HepG2 (cell line): ENCODE data around the gene RASIP1. TPM values are rescaled to one million over a fixed set of nuclear protein-coding genes. Genes with fewer than 3 reads are reported as not detected.
A peak's percentile ranks its signal among the peaks of the same experiment; 100 is the strongest.

Experiments used
- EED ChIP-seq: sonication (generic); formaldehyde crosslinking; IDR thresholded peaks from 2 replicates; pipeline ENCODE4 v1.5.0; 2020; ENCODE audit warnings: mild to moderate bottlenecking, missing genetic modification reagents
- HHEX ChIP-seq: IDR thresholded peaks from 2 replicates; pipeline ENCODE4 v1.6.1; 2016; ENCODE audit warnings: control low read depth
- THAP11 ChIP-seq: IDR thresholded peaks from 2 replicates; pipeline ENCODE4 v1.6.1; 2016; ENCODE audit warnings: missing biosample characterization, missing genetic modification reagents
- ZNF546 ChIP-seq: sonication (generic); formaldehyde crosslinking; conservative IDR thresholded peaks from 2 replicates; pipeline ENCODE4 v1.8.1; 2023; ENCODE audit warnings: mild to moderate bottlenecking, missing genetic modification reagents
- polyA plus RNA-seq, 8 experiments: library from polyadenylated mRNA; depleted of rRNA in 3 of 8; stranded (reverse) in 7 of 8; unstranded in 1 of 8; fragments of >200 nt; fragmentation: Illumina TruSeq in 4 of 8; extraction: Trizol in 4 of 8; gene quantifications; 2 replicates each; pipeline versions ENCODE4 v1.2.1 to v1.2.3, GENCODE V29; 2011 to 2016; ENCODE audit warnings: low read depth in 4 of 8, missing spikeins in 1 of 8, mixed read lengths in 1 of 8; ENCODE audit not compliant: insufficient read depth in 1 of 8
- total RNA-seq, 5 experiments: library from RNA; depleted of rRNA; stranded (reverse); fragments of >200 nt; fragmentation: Illumina TruSeq; extraction: Trizol; gene quantifications; 2 replicates each; pipeline ENCODE4 v1.2.3, GENCODE V29; 2016; ENCODE audit warnings: low read depth in 1 of 5
- TF ChIP-seq, protein P1 (sequence below): sonication (generic); formaldehyde crosslinking; IDR thresholded peaks from 2 replicates; pipeline ENCODE4 v1.5.1; 2020; ENCODE audit warnings: mild to moderate bottlenecking, missing genetic modification reagents, moderate library complexity
- TF ChIP-seq, protein P2 (sequence below): sonication (generic); formaldehyde crosslinking; IDR thresholded peaks from 2 replicates; pipeline ENCODE4 v1.4.0; 2020; ENCODE audit warnings: mild to moderate bottlenecking, missing genetic modification reagents, borderline replicate concordance

The RASIP1 gene
- total and polyA plus RNA-seq, 2 of the 13 experiments (the other 11 are each of a cell fraction or from before 2014, with no cell fraction given), result 0.44 to 0.58 TPM

DNA sequence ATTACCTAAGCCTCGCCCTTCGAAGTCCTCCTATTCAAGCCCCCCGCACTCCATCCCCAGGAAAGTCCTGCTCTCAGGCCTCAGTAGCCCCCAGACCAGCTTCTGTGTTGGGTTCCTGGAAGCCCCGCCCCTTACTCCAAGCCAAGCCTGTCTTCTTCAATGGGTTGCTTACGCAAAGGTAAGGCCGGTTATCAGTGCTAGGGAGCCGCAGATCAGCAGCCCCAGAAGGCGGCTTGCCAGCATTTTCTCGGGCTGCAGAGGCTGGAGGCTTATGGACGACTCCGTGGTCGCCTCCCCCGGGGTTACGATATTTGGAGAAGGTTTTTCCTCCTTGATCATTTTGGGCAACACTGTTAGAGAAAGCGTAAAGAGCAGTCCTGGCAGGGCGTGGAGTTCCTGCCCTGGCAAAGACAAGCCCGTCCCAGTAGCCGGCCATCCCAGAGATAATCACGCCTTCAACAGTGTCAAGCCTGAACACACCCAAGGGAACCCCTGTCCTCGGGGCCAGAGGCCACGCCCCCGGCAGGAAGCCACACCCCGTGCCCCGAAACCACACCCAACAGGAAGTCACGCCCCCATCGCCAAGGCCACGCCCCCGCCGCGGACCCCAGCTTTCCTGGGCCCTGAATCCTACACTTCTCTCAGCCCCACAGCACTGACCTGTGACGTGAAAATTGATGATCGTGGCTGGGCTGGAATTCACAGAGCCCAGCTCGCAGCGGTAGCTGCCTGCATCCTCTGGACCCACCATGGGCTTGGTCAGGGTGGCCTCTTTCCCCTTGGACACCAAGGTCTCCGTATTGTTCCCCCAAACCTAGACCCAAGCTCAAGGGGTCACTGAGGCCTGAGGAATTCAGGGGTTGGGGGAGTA lies 954 bp upstream of the RASIP1 start (continued):
- TF ChIP-seq, protein P1, sequence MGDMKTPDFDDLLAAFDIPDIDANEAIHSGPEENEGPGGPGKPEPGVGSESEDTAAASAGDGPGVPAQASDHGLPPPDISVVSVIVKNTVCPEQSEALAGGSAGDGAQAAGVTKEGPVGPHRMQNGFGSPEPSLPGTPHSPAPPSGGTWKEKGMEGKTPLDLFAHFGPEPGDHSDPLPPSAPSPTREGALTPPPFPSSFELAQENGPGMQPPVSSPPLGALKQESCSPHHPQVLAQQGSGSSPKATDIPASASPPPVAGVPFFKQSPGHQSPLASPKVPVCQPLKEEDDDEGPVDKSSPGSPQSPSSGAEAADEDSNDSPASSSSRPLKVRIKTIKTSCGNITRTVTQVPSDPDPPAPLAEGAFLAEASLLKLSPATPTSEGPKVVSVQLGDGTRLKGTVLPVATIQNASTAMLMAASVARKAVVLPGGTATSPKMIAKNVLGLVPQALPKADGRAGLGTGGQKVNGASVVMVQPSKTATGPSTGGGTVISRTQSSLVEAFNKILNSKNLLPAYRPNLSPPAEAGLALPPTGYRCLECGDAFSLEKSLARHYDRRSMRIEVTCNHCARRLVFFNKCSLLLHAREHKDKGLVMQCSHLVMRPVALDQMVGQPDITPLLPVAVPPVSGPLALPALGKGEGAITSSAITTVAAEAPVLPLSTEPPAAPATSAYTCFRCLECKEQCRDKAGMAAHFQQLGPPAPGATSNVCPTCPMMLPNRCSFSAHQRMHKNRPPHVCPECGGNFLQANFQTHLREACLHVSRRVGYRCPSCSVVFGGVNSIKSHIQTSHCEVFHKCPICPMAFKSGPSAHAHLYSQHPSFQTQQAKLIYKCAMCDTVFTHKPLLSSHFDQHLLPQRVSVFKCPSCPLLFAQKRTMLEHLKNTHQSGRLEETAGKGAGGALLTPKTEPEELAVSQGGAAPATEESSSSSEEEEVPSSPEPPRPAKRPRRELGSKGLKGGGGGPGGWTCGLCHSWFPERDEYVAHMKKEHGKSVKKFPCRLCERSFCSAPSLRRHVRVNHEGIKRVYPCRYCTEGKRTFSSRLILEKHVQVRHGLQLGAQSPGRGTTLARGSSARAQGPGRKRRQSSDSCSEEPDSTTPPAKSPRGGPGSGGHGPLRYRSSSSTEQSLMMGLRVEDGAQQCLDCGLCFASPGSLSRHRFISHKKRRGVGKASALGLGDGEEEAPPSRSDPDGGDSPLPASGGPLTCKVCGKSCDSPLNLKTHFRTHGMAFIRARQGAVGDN (CRISPR knock-in tag), result peak; percentile 4; the same call in 1 of the 2 replicates
- TF ChIP-seq HHEX (CRISPR knock-in tag) (no peak), ZNF546 (CRISPR knock-in tag) (no peak), THAP11 (peak; percentile 35; the same call in 1 of the 2 replicates), EED (CRISPR knock-in tag) (0 out of 2 replicates have a peak, but pooled peaks have one; percentile 54)
- TF ChIP-seq, protein P2, sequence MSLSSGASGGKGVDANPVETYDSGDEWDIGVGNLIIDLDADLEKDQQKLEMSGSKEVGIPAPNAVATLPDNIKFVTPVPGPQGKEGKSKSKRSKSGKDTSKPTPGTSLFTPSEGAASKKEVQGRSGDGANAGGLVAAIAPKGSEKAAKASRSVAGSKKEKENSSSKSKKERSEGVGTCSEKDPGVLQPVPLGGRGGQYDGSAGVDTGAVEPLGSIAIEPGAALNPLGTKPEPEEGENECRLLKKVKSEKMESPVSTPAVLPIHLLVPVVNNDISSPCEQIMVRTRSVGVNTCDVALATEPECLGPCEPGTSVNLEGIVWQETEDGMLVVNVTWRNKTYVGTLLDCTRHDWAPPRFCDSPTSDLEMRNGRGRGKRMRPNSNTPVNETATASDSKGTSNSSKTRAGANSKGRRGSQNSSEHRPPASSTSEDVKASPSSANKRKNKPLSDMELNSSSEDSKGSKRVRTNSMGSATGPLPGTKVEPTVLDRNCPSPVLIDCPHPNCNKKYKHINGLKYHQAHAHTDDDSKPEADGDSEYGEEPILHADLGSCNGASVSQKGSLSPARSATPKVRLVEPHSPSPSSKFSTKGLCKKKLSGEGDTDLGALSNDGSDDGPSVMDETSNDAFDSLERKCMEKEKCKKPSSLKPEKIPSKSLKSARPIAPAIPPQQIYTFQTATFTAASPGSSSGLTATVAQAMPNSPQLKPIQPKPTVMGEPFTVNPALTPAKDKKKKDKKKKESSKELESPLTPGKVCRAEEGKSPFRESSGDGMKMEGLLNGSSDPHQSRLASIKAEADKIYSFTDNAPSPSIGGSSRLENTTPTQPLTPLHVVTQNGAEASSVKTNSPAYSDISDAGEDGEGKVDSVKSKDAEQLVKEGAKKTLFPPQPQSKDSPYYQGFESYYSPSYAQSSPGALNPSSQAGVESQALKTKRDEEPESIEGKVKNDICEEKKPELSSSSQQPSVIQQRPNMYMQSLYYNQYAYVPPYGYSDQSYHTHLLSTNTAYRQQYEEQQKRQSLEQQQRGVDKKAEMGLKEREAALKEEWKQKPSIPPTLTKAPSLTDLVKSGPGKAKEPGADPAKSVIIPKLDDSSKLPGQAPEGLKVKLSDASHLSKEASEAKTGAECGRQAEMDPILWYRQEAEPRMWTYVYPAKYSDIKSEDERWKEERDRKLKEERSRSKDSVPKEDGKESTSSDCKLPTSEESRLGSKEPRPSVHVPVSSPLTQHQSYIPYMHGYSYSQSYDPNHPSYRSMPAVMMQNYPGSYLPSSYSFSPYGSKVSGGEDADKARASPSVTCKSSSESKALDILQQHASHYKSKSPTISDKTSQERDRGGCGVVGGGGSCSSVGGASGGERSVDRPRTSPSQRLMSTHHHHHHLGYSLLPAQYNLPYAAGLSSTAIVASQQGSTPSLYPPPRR (CRISPR knock-in tag), result no peak
